GM12878 (cell line): ENCODE data around the gene PP2D1. TPM values are rescaled to one million over a fixed set of nuclear protein-coding genes. Genes with fewer than 3 reads are reported as not detected.

Experiments
- ATAC-seq: fragments of 200-7000 bp; cut with Tn5 transposase; 3 replicates; pipeline ENCODE4 v1.9.1; 2020; ENCODE audit warnings: mild to moderate bottlenecking, moderate library complexity
- BruUV-seq: library from RNA; stranded (reverse); fragments of 400-500 nt; replicated peaks from 2 replicates; lab custom pipeline; 2021; lab: Mats Ljungman, UMichigan
- CTCF ChIA-PET: fragments of 300-600 bp; sonication (Branson Sonifier 250); formaldehyde crosslinking; extraction: SDS; loops from one replicate; lab custom pipeline; 2021; ENCODE audit warnings: inconsistent platforms; lab: Yijun Ruan, JAX
- POLR2A ChIA-PET: fragments of 350-600 bp; formaldehyde crosslinking; extraction: SDS; loops from one replicate; lab custom pipeline; 2021; ENCODE audit warnings: inconsistent platforms; lab: Charles Lee
- RAD21 ChIA-PET: fragments of 300-600 bp; sonication (Branson Sonifier 250); formaldehyde crosslinking; loops from one replicate; lab custom pipeline; 2023; ENCODE audit warnings: antibody characterized with exemption; ENCODE audit not compliant: unreplicated experiment; lab: Charles Lee
- SMC1A ChIA-PET: fragments of 300-600 bp; sonication (Branson Sonifier 250); formaldehyde crosslinking; loops from one replicate; lab custom pipeline; 2023; ENCODE audit not compliant: unreplicated experiment, uncharacterized antibody; lab: Charles Lee
- DNase-seq: peaks from one replicate; pipeline ENCODE4 v3.0.0-alpha.2; 2011; ENCODE audit warnings: low read depth, low spot score
- FAIRE-seq: peaks from 3 replicates; lab custom pipeline; 2011; peaks lifted over from hg19 to GRCh38; lab: Jason Lieb, UNC
- H2AFZ ChIP-seq: 2 replicates; pipeline ENCODE4 v1.6.0; 2011; ENCODE audit warnings: low read depth, low read length, control low read depth; ENCODE audit not compliant: control insufficient read depth
- H3K27ac ChIP-seq: 2 replicates; pipeline ENCODE4 v1.5.1; 2011; ENCODE audit warnings: control low read depth; ENCODE audit not compliant: control insufficient read depth, insufficient read depth
- H3K27me3 ChIP-seq, 2 experiments: replicated peaks in 1 of 2; 2 replicates each; pipeline versions ENCODE4 v1.6.0 to v1.6.1; 2011; ENCODE audit warnings: low read length in 1 of 2; ENCODE audit not compliant: control insufficient read depth in 2 of 2, insufficient read depth in 2 of 2
- H3K36me3 ChIP-seq, 2 experiments: 2 replicates each; pipeline ENCODE4 v1.5.1; 2011; ENCODE audit warnings: low read length in 1 of 2; ENCODE audit not compliant: control insufficient read depth in 2 of 2, insufficient read depth in 2 of 2
- H3K4me1 ChIP-seq: 2 replicates; pipeline ENCODE4 v1.6.1; 2011; ENCODE audit warnings: mild to moderate bottlenecking, low read length, moderate library complexity, mixed read lengths; ENCODE audit not compliant: control insufficient read depth, insufficient read depth
- H3K4me2 ChIP-seq: 2 replicates; pipeline ENCODE4 v1.6.0; 2011; ENCODE audit warnings: control low read depth; ENCODE audit not compliant: control insufficient read depth, insufficient read depth
- H3K4me3 ChIP-seq: fragments of 200-600 bp; sonication (generic); 2 replicates; pipeline ENCODE4 v1.5.1; 2016
- H3K79me2 ChIP-seq: 2 replicates; pipeline ENCODE4 v1.6.0; 2011; ENCODE audit warnings: low read length; ENCODE audit not compliant: control insufficient read depth, insufficient read depth
- H3K9ac ChIP-seq: 2 replicates; pipeline ENCODE4 v1.8.0; 2011; ENCODE audit warnings: low read length, control low read depth, mixed read lengths; ENCODE audit not compliant: control insufficient read depth, insufficient read depth
- H3K9me3 ChIP-seq: replicated peaks from 3 replicates; pipeline ENCODE4 v1.5.1; 2011; ENCODE audit warnings: mild to moderate bottlenecking, low read length; ENCODE audit not compliant: control insufficient read depth, insufficient read depth
- H4K20me1 ChIP-seq: 2 replicates; pipeline ENCODE4 v1.6.0; 2011; ENCODE audit not compliant: control insufficient read depth, insufficient read depth
- EED ChIP-seq: sonication (generic); IDR thresholded peaks from 2 replicates; pipeline ENCODE4 v1.6.1; 2016; ENCODE audit warnings: antibody characterized with exemption, low read depth
- EGR1 ChIP-seq, 2 experiments: IDR thresholded peaks; 1 replicate in 1 of 2; 2 replicates in 1 of 2; pipeline ENCODE4 v1.6.1; 2011 to 2012; ENCODE audit warnings: low read depth in 2 of 2, low read length in 2 of 2, borderline replicate concordance in 1 of 2, mild to moderate bottlenecking in 1 of 2, moderate library complexity in 1 of 2
- FOXM1 ChIP-seq: IDR thresholded peaks from 2 replicates; pipeline ENCODE4 v1.6.1; 2012; ENCODE audit warnings: low read depth, mild to moderate bottlenecking, inconsistent platforms, low read length, moderate library complexity
- HDAC2 ChIP-seq: fragments of 200-600 bp; sonication (generic); IDR thresholded peaks from 2 replicates; pipeline ENCODE4 v1.6.1; 2017
- RELB ChIP-seq: fragments of 450-650 bp; IDR thresholded peaks from 2 replicates; pipeline ENCODE4 v1.6.1; 2017; ENCODE audit warnings: low read depth, mild to moderate bottlenecking, moderate library complexity
- STAT1 ChIP-seq: fragments of 450-650 bp; conservative IDR thresholded peaks from 2 replicates; pipeline ENCODE4 v1.6.1; 2014; ENCODE audit warnings: antibody characterized with exemption, mild to moderate bottlenecking
- YY1 ChIP-seq: IDR thresholded peaks from 2 replicates; pipeline ENCODE4 v1.6.1; 2011; ENCODE audit warnings: low read depth, mild to moderate bottlenecking, low read length
- ZNF24 ChIP-seq: fragments of 450-650 bp; IDR thresholded peaks from 2 replicates; pipeline ENCODE4 v1.6.1; 2017; ENCODE audit warnings: antibody characterized with exemption, mild to moderate bottlenecking
- ZSCAN29 ChIP-seq: fragments of 450-650 bp; IDR thresholded peaks from 2 replicates; pipeline ENCODE4 v1.6.1; 2017; ENCODE audit warnings: mild to moderate bottlenecking, moderate library complexity
- WGBS: methylation state at CpG from one replicate; pipeline ENCODE4 v1.1.6; 2016; ENCODE audit warnings: low lambda C conversion rate; ENCODE audit not compliant: insufficient replicate concordance, insufficient coverage; ENCODE audit errors: missing lambda C conversion rate; 5-methylcytosine and 5-hydroxymethylcytosine counted together
- in situ Hi-C: fragments of 300-500 bp; cut with MboI; formaldehyde crosslinking; loops from 9 replicates; pipeline ENCODE4 v1.14.3; 2018; ENCODE audit warnings: mixed read lengths
- intact Hi-C: fragments of 100-400 bp; cut with micrococcal nuclease; formaldehyde crosslinking; loops from one replicate; pipeline ENCODE4 v1.14.2; 2022; ENCODE audit not compliant: unreplicated experiment
- polyA plus RNA-seq, 11 experiments: library from polyadenylated mRNA; depleted of rRNA in 4 of 11; unstranded in 6 of 11; stranded (reverse) in 5 of 11; fragments of >200 nt; fragmentation: Nextera tagmentation in 4 of 11; fragmentation: Illumina TruSeq in 1 of 11; extraction: Ambion mirVana in 4 of 11; extraction: Trizol in 1 of 11; gene quantifications; 1 replicate in 1 of 11; 2 replicates in 10 of 11; pipeline versions ENCODE4 v1.2.1 to v1.2.3, GENCODE V29; 2011 to 2016; ENCODE audit warnings: inconsistent platforms in 2 of 11, missing spikeins in 2 of 11, low read depth in 1 of 11
- total RNA-seq, 4 experiments: library from RNA; depleted of rRNA in 3 of 4; stranded (reverse); fragments of >200 nt in 3 of 4; fragmentation: Illumina TruSeq in 1 of 4; extraction: Trizol in 1 of 4; gene quantifications; 2 replicates each; pipeline versions ENCODE4 v1.2.1 to v1.2.3, GENCODE V29; 2013 to 2021

Gene PP2D1
- total and polyA plus RNA-seq, 10 of the 15 experiments (the other 5 are each of a cell fraction or from before 2014, with no cell fraction given), result 0.04 to 0.18 (median 0.17) TPM; not detected in 7

- TF ChIP-seq RELB (no peak), YY1 (no peak), EGR1 (IDR thresholded peaks at IDR 0.05; ENCODE audit: borderline replicate concordance in 1 of 2, low read depth in 2 of 2, low read length in 2 of 2) (no peak), EED (0 out of 2 replicates have a peak, but pooled peaks have one; percentile 22), ZNF24 (peak; percentile 41; the same call in 1 of the 2 replicates), ZSCAN29 (no peak), HDAC2 (no peak)
Measured at GRCh38 chr3:20054549-20054987, 42.5 kb upstream of the PP2D1 start (continued).

DNA sequence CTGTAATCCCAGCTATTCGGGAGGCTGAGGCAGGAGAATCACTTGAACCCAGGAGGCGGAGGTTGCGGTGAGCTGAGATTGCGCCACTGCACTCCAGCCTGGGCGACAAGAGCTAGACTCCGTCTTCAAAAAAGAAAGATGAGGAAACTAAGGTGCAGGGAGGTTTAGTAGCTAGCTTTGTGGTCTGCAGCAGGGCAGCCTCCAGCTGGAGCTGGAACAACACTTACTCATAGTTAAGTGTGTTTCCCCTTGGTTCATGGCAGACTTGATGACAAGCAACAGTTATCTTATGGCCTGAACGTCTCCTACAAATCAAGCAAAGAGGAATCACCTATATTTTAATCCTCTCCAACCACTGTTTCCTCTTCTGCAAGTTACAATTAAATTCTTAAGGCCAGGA lies 40.8 kb upstream of the PP2D1 start:
- TF ChIP-seq FOXM1 (no peak), STAT1 (no peak)
- in situ Hi-C loops, result no loop called here

More for the DNA sequence above, 40.8 kb upstream of the PP2D1 start:
- no peaks in the 10 kb centered on the region; the same call in none of the 2 replicates for H3K79me2 ChIP-seq
- H3K4me1 ChIP-seq, result peaks cover 31% of the 10 kb centered on the region
- POLR2A ChIA-PET, result interaction anchor here (1.4 kb wide), 1 partner anchor 11 kb away, joined by 9 read pairs; no protein-coding TSS in a partner anchor
- SMC1A ChIA-PET, result interaction anchor here (0.8 to 4.1 kb wide), 4 partner anchors 11 to 53 kb away, joined by 3 to 14 read pairs (median 4); partner anchors contain the start of gene KAT2B
- BruUV-seq, result no TSS peak
- H3K9ac ChIP-seq, result no peak overlapping the region
- no peak overlapping the region for H3K4me3 ChIP-seq
- no peak overlapping the region for H2AFZ ChIP-seq
- CTCF ChIA-PET, result no interaction called here
- H3K27me3 ChIP-seq, result no peaks in the 10 kb centered on the region
- H3K4me2 ChIP-seq, result no peak overlapping the region
- H3K9me3 ChIP-seq, result no peaks in the 10 kb centered on the region
- no peaks in the 10 kb centered on the region for H3K36me3 ChIP-seq
- ATAC-seq (no peak), FAIRE-seq (no peak), DNase-seq (no peak)
- intact Hi-C loops, result no loop called here
- 96% methylated on average over 7 of the region's 7 CpGs for WGBS
- H4K20me1 ChIP-seq, result no peaks in the 10 kb centered on the region
- no peak overlapping the region for H3K27ac ChIP-seq
- RAD21 ChIA-PET, result interaction anchor here (5.2 kb wide), 1 partner anchor 11 kb away, joined by 35 read pairs; the partner anchor contains the start of gene KAT2B
